Activated CD4-positive, alpha-beta T cell treated with anti-CD3 and anti-CD28 coated beads for 24 hours (primary cell): ENCODE measurements around the gene EHHADH.
"Not testable (repeated sequence)": the region's sequence is repeated elsewhere in the genome, so short reads cannot be mapped to it uniquely, and the experiment has no call there.

ENCODE experiments used
- DNase-seq, 2 donors: peaks; one replicate each; pipeline ENCODE4 v3.0.0-alpha.2; 2020; ENCODE audit warnings: low read depth in 2 of 2

The EHHADH gene

GRCh38 chr3:185251272-185251671 lies 2.6 kb downstream of the EHHADH start:
- no peak for DNase-seq

GRCh38 chr3:185250653-185251052 lies 3.2 kb downstream of the EHHADH start:
- DNase-seq: no peak

GRCh38 chr3:185250247-185250646 lies 3.6 kb downstream of the EHHADH start:
- no peak for DNase-seq

- DNase-seq: no peak
Observed at GRCh38 chr3:185242642-185243041, 11.2 kb downstream of the EHHADH start.

- no peak for DNase-seq
Observed at GRCh38 chr3:185236969-185237368, 16.9 kb downstream of the EHHADH start.

GRCh38 chr3:185233328-185233727 lies 20.5 kb downstream of the EHHADH start:
- no peak for DNase-seq

GRCh38 chr3:185226526-185226925 lies 27.3 kb downstream of the EHHADH start:
- not testable (repeated sequence) for DNase-seq

- no peak for DNase-seq
Observed at GRCh38 chr3:185225523-185225922, 28.3 kb downstream of the EHHADH start.

GRCh38 chr3:185225080-185225479 lies 28.8 kb downstream of the EHHADH start:
- no peak for DNase-seq

- no peak for DNase-seq
Observed at GRCh38 chr3:185221203-185221602, 32.6 kb downstream of the EHHADH start.

- DNase-seq: no peak
Observed at GRCh38 chr3:185216607-185216958, 37.3 kb downstream of the EHHADH start.

- no peak for DNase-seq
Observed at GRCh38 chr3:185215873-185216606, 37.8 kb downstream of the EHHADH start.

GRCh38 chr3:185212559-185212958 lies 41.3 kb downstream of the EHHADH start:
- DNase-seq: no peak

- DNase-seq: no peak
Observed at GRCh38 chr3:185212086-185212485, 41.8 kb downstream of the EHHADH start.

- no peak for DNase-seq
Observed at GRCh38 chr3:185210621-185211142, 43.2 kb downstream of the EHHADH start.

- DNase-seq: no peak
Observed at GRCh38 chr3:185208823-185209222, 45.0 kb downstream of the EHHADH start.

- DNase-seq: no peak
Observed at GRCh38 chr3:185207931-185208746, 45.7 kb downstream of the EHHADH start.

GRCh38 chr3:185207481-185207880 lies 46.4 kb downstream of the EHHADH start:
- DNase-seq: no peak

- DNase-seq: no peak
Observed at GRCh38 chr3:185205865-185206264, 48.0 kb downstream of the EHHADH start.

GRCh38 chr3:185204894-185205293 lies 49.0 kb downstream of the EHHADH start:
- DNase-seq: no peak

- DNase-seq: no peak
Observed at GRCh38 chr3:185200639-185201038, 53.2 kb downstream of the EHHADH start.

- no peak for DNase-seq
Observed at GRCh38 chr3:185199671-185200070, 54.2 kb downstream of the EHHADH start.

- no peak for DNase-seq
Observed at GRCh38 chr3:185199206-185199605, 54.6 kb downstream of the EHHADH start.
